Neural progenitor cell (in vitro differentiated cells): ENCODE data around the gene HPGD.

Experiments
- EZH2 ChIP-seq: fragments of 200-600 bp; sonication (generic); IDR thresholded peaks from 2 replicates; pipeline ENCODE4 v1.6.1; 2017; ENCODE audit warnings: antibody characterized with exemption, mild to moderate bottlenecking, moderate library complexity
- TF ChIP-seq, protein P1 (sequence below): fragments of 200-600 bp; sonication (generic); IDR thresholded peaks from 2 replicates; pipeline ENCODE4 v1.5.1; 2017; ENCODE audit warnings: antibody characterized with exemption, mild to moderate bottlenecking

DNA sequence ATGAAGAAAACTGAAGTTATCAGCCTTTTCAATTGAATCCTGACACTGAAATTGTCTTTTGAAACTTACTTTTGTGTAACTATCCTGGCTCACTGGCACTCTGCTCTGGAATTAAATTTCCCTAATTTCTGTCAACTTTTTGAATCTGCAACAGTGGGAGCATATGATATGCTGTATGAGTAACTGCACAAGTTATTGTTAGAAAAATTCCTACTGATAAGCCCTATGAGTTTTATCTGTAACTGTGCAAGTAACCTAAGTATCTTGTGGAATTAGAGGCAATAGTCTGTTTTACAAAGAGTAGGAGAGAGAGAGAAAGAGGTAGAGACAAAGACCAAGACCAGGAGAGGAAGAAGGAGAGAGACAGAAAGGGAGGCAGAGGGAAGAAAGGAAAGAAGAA, 9.2 kb upstream of the HPGD start:
- TF ChIP-seq, protein P1, sequence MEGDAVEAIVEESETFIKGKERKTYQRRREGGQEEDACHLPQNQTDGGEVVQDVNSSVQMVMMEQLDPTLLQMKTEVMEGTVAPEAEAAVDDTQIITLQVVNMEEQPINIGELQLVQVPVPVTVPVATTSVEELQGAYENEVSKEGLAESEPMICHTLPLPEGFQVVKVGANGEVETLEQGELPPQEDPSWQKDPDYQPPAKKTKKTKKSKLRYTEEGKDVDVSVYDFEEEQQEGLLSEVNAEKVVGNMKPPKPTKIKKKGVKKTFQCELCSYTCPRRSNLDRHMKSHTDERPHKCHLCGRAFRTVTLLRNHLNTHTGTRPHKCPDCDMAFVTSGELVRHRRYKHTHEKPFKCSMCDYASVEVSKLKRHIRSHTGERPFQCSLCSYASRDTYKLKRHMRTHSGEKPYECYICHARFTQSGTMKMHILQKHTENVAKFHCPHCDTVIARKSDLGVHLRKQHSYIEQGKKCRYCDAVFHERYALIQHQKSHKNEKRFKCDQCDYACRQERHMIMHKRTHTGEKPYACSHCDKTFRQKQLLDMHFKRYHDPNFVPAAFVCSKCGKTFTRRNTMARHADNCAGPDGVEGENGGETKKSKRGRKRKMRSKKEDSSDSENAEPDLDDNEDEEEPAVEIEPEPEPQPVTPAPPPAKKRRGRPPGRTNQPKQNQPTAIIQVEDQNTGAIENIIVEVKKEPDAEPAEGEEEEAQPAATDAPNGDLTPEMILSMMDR = no peak
- no peak for TF ChIP-seq EZH2
